HL-60 (cell line): ENCODE results near the gene ZCWPW1.
A peak's percentile ranks its signal among the peaks of the same experiment; 100 is the strongest.

Source experiments
- DNase-seq, 2 experiments: peaks; one replicate each; pipeline ENCODE4 v3.0.0-alpha.2; 2010 to 2020; ENCODE audit warnings: low read depth in 1 of 2, low spot score in 1 of 2
- H3K27ac ChIP-seq: fragments of 250-450 bp; sonication (Bioruptor Pico); replicated peaks from 2 replicates; pipeline ENCODE4 v1.5.1; 2020; ENCODE audit warnings: mild to moderate bottlenecking, moderate library complexity
- H3K27me3 ChIP-seq: fragments of 250-450 bp; sonication (Bioruptor Pico); 2 replicates; pipeline ENCODE4 v1.5.1; 2021; ENCODE audit warnings: mild to moderate bottlenecking, moderate library complexity; ENCODE audit not compliant: insufficient read depth, poor library complexity, severe bottlenecking
- H3K4me3 ChIP-seq: replicated peaks from 2 replicates; pipeline ENCODE4 v1.5.1; 2011; ENCODE audit warnings: mild to moderate bottlenecking, control low read depth, low read length; ENCODE audit not compliant: insufficient read depth
- CTCF ChIP-seq: IDR thresholded peaks from one replicate; pipeline ENCODE4 v1.5.1; 2011; ENCODE audit warnings: low read length, control low read depth, inconsistent platforms; ENCODE audit not compliant: insufficient read depth
- GABPA ChIP-seq: IDR thresholded peaks from 2 replicates; pipeline ENCODE4 v1.6.1; 2012; ENCODE audit warnings: low read depth
- POLR2AphosphoS5 ChIP-seq: IDR thresholded peaks from 2 replicates; pipeline ENCODE4 v1.6.1; 2012; ENCODE audit warnings: low read depth
- REST ChIP-seq: IDR thresholded peaks from 2 replicates; pipeline ENCODE4 v1.6.1; 2012; ENCODE audit warnings: low read depth; ENCODE audit not compliant: insufficient replicate concordance
- SPI1 ChIP-seq: IDR thresholded peaks from 2 replicates; pipeline ENCODE4 v1.6.1; 2012; ENCODE audit warnings: low read depth, mild to moderate bottlenecking, borderline replicate concordance

Gene ZCWPW1

GRCh38 chr7:100393233-100393905 lies 35.1 kb downstream of the ZCWPW1 start:
- Histone ChIP-seq H3K27me3 (no peaks in the 10 kb centered on the region), H3K27ac (no peak overlapping the region), H3K4me3 (no peak overlapping the region)
- DNase-seq, result no peak
- TF ChIP-seq REST (no peak), POLR2AphosphoS5 (no peak), SPI1 (peak; percentile 41; the same call in 1 of the 2 replicates), CTCF (no peak), GABPA (no peak)

GRCh38 chr7:100390286-100391009 lies 38.1 kb downstream of the ZCWPW1 start:
- Histone ChIP-seq H3K27me3 (no peaks in the 10 kb centered on the region), H3K4me3 (no peak overlapping the region), H3K27ac (no peak overlapping the region)
- TF ChIP-seq POLR2AphosphoS5, result no peak
- no peak for TF ChIP-seq CTCF
- no peak for TF ChIP-seq SPI1
- no peak for TF ChIP-seq GABPA
- TF ChIP-seq REST, result no peak
- no peak for DNase-seq

- TF ChIP-seq SPI1 (no peak), POLR2AphosphoS5 (no peak), CTCF (no peak), GABPA (no peak), REST (no peak)
- H3K27me3 ChIP-seq, result no peaks in the 10 kb centered on the region
- H3K27ac ChIP-seq, result no peak overlapping the region
- DNase-seq, result no peak
- no peak overlapping the region for H3K4me3 ChIP-seq
Observed at GRCh38 chr7:100389437-100390088, 38.9 kb downstream of the ZCWPW1 start.
